Chondrocyte (in vitro differentiated cells): ENCODE results near the gene GPR108. TPM values are rescaled to one million over a fixed set of nuclear protein-coding genes. Genes with fewer than 3 reads are reported as not detected.

Experiments
- DNase-seq: peaks from one replicate; pipeline ENCODE4 v3.0.0; 2021; ENCODE audit warnings: mixed read lengths, low spot score
- H3K27ac Mint-ChIP-seq: one replicate; pipeline ENCODE4 v1.8.0; 2021; ENCODE audit warnings: mild to moderate bottlenecking, moderate library complexity, mixed read lengths; ENCODE audit not compliant: unreplicated experiment
- H3K27me3 Mint-ChIP-seq: 2 replicates; pipeline ENCODE4 v1.8.0; 2021; ENCODE audit warnings: low read depth, mixed read lengths
- H3K36me3 Mint-ChIP-seq: 2 replicates; pipeline ENCODE4 v1.8.0; 2021; ENCODE audit warnings: low read depth, mixed read lengths
- H3K4me1 Mint-ChIP-seq: 2 replicates; pipeline ENCODE4 v1.8.0; 2021; ENCODE audit warnings: low read depth, mild to moderate bottlenecking, mixed read lengths
- H3K4me3 Mint-ChIP-seq: one replicate; pipeline ENCODE4 v1.8.0; 2021; ENCODE audit warnings: mild to moderate bottlenecking, moderate library complexity, mixed read lengths; ENCODE audit not compliant: unreplicated experiment
- H3K9me3 Mint-ChIP-seq: 2 replicates; pipeline ENCODE4 v1.8.0; 2021; ENCODE audit warnings: low read depth, mixed read lengths
- CTCF ChIP-seq: fragments of 200-600 bp; sonication (generic); IDR thresholded peaks from 2 replicates; pipeline ENCODE4 v1.5.0; 2021; ENCODE audit warnings: antibody characterized with exemption, mild to moderate bottlenecking, moderate library complexity
- total RNA-seq: library from RNA; stranded (reverse); gene quantifications from 3 replicates; pipeline ENCODE4 v1.2.1, GENCODE V29; 2021

GPR108 gene
- total RNA-seq, 1 donor from 2014 or later: 39.8 TPM

GRCh38 chr19:6745965-6746364 lies 8.6 kb upstream of the GPR108 start:
- H3K4me1 Mint-ChIP-seq: peaks cover 58% of the 10 kb centered on the region
- no peaks in the 10 kb centered on the region for H3K9me3 Mint-ChIP-seq
- no peak overlapping the region for H3K4me3 Mint-ChIP-seq
- H3K27ac Mint-ChIP-seq: no peak overlapping the region
- no peaks in the 10 kb centered on the region for H3K27me3 Mint-ChIP-seq
- DNase-seq: no peak
- H3K36me3 Mint-ChIP-seq: peaks cover 38% of the 10 kb centered on the region
- TF ChIP-seq CTCF: no peak

GRCh38 chr19:6744381-6745301 lies 7.3 kb upstream of the GPR108 start:
- H3K27ac Mint-ChIP-seq: peak overlapping the region; percentile 99
- no peak for DNase-seq
- no peaks in the 10 kb centered on the region for H3K27me3 Mint-ChIP-seq
- peaks cover 34% of the 10 kb centered on the region for H3K36me3 Mint-ChIP-seq
- H3K4me3 Mint-ChIP-seq: peak overlapping the region; percentile 64
- peaks cover 57% of the 10 kb centered on the region for H3K4me1 Mint-ChIP-seq
- TF ChIP-seq CTCF: no peak
- no peaks in the 10 kb centered on the region for H3K9me3 Mint-ChIP-seq

DNA sequence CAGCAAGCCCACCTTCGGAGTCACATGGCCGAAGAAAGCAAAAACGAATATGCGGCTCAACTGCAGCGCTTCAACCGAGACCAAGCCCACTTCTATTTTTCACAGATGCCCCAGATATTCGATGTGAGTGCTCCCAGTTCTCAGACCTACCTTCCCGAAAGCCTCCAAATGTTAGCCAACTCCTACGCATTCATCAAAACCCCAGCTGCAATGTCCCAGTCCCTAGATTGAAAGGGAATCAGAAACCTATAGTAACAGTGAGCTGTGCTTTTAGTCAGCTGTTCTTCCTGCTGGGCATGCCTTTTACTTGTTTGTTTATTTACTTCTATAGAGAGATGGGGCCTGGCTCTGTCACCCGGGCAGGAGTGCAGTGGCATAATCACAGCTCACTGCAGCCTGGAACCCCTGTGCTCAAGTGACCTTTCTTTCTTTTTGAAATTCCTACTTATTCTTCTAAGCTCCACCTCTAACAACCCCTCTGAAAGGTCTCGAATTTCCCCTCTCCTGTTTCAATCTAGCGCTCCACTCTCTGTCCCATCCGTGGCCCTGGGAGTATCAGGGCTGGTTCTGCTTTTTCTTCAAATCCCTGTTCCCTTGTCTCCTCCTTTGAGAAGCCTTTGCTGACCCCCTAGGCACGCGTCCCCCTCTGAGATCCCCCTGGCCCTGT lies 6.5 kb upstream of the GPR108 start:
- peaks cover 31% of the 10 kb centered on the region for H3K36me3 Mint-ChIP-seq
- peak overlapping the region; percentile 99 for H3K27ac Mint-ChIP-seq
- peak overlapping the region; percentile 64 for H3K4me3 Mint-ChIP-seq
- no peak for TF ChIP-seq CTCF
- H3K9me3 Mint-ChIP-seq: no peaks in the 10 kb centered on the region
- DNase-seq: no peak
- H3K27me3 Mint-ChIP-seq: no peaks in the 10 kb centered on the region
- H3K4me1 Mint-ChIP-seq: peaks cover 60% of the 10 kb centered on the region

GRCh38 chr19:6743066-6743465 lies 5.7 kb upstream of the GPR108 start:
- DNase-seq: no peak
- no peaks in the 10 kb centered on the region for H3K27me3 Mint-ChIP-seq
- peaks cover 68% of the 10 kb centered on the region for H3K4me1 Mint-ChIP-seq
- H3K9me3 Mint-ChIP-seq: no peaks in the 10 kb centered on the region
- peaks cover 25% of the 10 kb centered on the region for H3K36me3 Mint-ChIP-seq
- peak overlapping the region; percentile 42 for H3K4me3 Mint-ChIP-seq
- H3K27ac Mint-ChIP-seq: peak overlapping the region; percentile 87
- TF ChIP-seq CTCF: no peak

DNA sequence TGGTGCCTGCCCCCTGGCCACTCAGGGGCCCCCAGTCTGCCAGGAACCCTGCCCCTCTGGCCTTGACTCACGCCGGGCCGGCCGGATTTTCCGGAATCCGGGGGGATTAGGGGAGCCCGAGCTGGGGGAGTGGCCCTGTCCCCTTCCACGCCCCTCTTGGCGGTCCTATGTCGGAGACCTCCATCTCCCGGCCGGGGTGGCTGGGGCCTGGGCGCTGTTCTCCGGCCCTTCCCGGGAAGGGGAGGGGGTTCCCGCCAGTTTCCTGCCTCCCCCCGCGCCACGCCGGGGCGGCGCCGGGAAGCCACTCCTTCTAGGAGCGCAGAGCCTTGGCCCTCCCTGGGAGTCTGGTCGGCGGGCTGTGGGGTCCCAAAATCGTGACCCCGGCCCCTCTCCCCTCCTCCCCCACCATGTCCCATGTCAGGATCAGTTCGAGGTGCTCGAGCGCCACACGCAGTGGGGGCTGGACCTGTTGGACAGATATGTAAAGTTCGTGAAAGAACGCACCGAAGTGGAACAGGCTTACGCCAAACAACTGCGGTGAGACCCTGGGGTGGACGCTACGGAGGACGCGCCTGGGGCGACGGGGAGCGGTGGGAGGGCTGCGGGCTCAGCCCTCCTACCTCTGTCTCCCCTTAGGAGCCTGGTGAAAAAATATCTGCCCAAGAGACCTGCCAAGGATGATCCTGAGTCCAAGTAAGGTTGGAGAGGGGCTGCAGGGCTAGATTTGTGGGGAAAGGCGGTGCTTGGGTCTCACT lies 3.4 kb upstream of the GPR108 start:
- Mint-ChIP-seq H3K36me3 (peaks cover 16% of the 10 kb centered on the region), H3K4me3 (peak overlapping the region; percentile 85), H3K27me3 (no peaks in the 10 kb centered on the region), H3K9me3 (no peaks in the 10 kb centered on the region), H3K4me1 (peaks cover 77% of the 10 kb centered on the region), H3K27ac (peak overlapping the region; percentile 74)
- DNase-seq: no peak
- peak; percentile 4 for TF ChIP-seq CTCF
